HEK293T (cell line): ENCODE data around the gene NT5C3A.

Source experiments
- BHLHE40 ChIP-seq: fragments of 450-650 bp; IDR thresholded peaks from 2 replicates; pipeline ENCODE4 v1.6.1; 2016; ENCODE audit warnings: mild to moderate bottlenecking, moderate library complexity, borderline replicate concordance
- ELF4 ChIP-seq: fragments of 450-650 bp; IDR thresholded peaks from 2 replicates; pipeline ENCODE4 v1.6.1; 2017; ENCODE audit warnings: antibody characterized with exemption
- FOXM1 ChIP-seq: fragments of 450-650 bp; IDR thresholded peaks from 2 replicates; pipeline ENCODE4 v1.6.1; 2017; ENCODE audit warnings: mild to moderate bottlenecking, borderline replicate concordance
- SP1 ChIP-seq: fragments of 450-650 bp; IDR thresholded peaks from 2 replicates; pipeline ENCODE4 v1.6.1; 2017
- SUZ12 ChIP-seq: fragments of 450-650 bp; IDR thresholded peaks from 2 replicates; pipeline ENCODE4 v1.6.1; 2016; ENCODE audit warnings: mild to moderate bottlenecking
- ZNF384 ChIP-seq: fragments of 450-650 bp; IDR thresholded peaks from 2 replicates; pipeline ENCODE4 v1.6.1; 2016

- TF ChIP-seq ZNF384 (no peak), BHLHE40 (no peak), ELF4 (no peak), SP1 (no peak), FOXM1 (no peak), SUZ12 (no peak)
Measured at GRCh38 chr7:33070831-33071230, 8.3 kb upstream of the NT5C3A start.
